GM10847 (cell line): ENCODE results near the gene RUVBL2.

Experiments used
- POLR2A ChIP-seq: IDR thresholded peaks from 2 replicates; pipeline ENCODE4 v1.6.1; 2011; ENCODE audit not compliant: insufficient read length; ENCODE audit errors: extremely low read depth

Gene RUVBL2

DNA sequence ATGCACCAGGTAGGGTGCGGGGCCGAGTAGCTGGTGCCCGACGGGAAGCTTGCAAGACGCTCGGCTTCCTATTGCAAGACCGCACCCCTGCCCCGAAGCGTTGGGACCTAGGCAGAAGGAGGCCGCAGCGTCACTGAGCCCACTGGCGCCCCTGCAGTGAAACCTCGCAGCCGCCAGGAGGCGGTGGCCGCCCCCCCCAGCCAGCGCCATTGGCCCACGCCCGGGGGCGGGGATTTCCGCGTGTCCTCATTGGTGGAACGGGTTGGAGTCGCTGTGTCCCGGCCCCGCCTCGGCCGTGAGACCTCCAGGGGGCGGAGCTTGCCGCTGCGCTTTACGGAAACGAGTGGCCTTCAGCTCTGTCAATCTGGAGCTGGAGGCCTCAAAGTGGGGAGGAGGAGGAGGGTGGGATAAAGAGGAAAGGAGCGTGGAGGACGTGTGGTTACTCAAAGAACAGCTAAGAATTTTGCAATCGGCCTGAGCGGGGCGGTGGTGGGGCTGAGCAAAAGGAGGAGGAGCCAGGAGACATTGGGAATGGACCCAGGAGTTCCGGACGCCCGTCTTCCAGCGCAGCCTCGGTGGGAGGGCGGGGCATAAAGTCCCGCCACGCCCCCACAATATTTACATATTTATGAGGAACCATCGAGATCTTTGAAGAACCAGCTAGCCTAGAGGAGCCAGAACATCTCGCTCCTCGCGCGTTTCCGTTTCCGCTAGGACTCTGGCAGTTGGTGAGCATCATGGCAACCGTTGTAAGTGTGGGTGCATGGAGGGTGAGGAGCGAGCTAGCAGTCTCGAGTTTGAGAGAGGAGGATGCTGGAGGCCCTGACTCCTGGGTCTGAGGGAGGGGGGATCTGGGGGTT lies at the start of gene RUVBL2, which contains the start of gene GYS1:
Gene RUVBL2, plus strand, starts transcription at position 713 of the 860 bp plus-strand sequence. Its CDS starts 25 bp downstream, at position 738.
Gene GYS1, minus strand, starts transcription at position 135 of the 860 bp plus-strand sequence. CDS start 197 bp downstream, outside the sequence.
- TF ChIP-seq POLR2A = peak; percentile 75

DNA sequence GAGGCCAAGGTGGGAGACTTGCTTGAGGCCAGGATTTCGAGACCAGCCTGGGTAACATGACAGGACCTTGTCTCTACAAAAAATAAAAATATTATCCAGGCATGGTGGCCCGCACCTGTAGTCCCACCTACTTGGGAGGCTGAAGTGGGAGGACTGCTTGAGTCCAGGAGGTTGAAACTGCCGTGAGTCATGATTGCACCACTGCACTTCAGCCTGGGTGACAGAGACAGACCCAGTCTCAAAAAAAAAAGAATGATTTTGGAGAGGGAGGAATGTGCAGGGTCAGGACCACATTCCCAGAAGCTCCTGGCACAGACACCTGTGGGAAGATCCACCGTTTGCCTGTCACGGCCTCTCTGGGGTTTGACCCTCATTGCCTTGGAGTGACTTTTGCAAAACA lies 48.3 kb upstream of the RUVBL2 start:
- TF ChIP-seq POLR2A = no peak

DNA sequence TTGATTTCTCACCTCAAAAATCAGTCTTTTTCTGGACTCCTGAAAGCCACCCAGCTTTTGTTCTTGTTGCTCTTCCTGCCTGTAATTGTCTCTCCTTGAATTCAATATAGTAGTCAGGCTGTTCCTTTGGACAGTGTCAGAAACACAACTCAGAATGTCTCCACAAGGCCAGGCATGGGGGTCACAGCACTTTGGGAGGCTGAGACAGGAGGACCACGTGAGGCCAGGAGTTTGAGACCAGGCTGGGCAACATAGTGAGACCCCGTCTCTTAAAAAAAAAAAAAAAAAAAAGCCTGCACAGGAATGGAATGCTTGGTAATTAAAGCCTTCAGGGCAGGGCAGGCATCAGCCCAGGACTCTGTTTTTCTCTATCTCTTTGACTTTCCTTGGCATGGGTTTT lies 47.9 kb upstream of the RUVBL2 start:
- TF ChIP-seq POLR2A = no peak

DNA sequence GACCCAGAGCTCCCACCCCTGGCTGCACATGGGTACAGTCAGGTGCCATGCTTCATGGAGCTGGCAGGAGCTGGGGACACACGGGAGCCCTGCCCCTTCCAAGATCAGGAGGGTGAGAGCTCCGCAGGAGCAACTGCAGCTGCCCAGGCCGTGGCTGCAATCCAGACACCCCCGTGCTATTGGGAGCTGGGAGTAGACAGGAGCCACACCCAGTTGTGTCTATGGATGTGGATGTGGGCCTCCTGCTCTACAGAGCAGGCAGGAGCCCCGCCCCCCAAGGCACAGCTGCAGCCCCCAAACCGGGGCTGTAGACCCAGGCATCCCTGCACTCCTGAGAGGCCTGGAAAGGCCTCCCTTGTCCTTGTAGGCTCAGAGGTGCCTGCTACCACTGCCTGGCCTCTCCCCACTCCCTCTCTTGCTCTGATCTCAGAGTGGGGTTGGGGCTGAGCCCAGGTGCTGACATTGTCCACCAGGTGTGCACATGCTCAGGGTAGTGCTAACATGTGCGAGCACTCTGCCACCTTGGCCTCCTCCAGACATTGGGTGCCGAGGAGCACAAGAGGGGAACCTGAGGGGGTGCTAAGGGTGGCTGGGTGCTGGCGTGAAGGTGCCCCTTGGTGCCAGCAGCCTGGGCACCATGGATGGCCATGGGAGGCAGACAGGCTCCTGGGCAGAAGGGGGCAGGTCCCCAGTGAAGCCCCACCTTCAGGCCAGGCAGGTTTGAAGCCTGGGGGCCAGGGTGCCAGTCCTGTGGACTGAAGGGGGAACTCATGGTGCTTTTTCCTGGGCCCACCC lies 47.0 kb upstream of the RUVBL2 start:
- TF ChIP-seq POLR2A = no peak

DNA sequence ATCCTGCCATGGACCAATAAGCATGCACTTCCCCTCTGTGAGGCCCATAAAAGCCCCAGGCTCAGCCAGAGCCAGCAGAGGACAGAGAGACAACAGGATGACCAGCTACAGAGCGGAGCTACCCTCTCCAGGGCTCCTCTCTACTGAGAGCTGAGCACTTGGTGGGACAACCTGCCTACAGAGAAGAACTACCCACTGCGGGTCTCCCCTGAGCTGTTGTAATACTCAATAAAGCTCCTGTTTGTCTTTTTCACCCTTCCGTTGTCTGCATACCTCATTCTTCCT lies 46.5 kb upstream of the RUVBL2 start:
- no peak for TF ChIP-seq POLR2A

DNA sequence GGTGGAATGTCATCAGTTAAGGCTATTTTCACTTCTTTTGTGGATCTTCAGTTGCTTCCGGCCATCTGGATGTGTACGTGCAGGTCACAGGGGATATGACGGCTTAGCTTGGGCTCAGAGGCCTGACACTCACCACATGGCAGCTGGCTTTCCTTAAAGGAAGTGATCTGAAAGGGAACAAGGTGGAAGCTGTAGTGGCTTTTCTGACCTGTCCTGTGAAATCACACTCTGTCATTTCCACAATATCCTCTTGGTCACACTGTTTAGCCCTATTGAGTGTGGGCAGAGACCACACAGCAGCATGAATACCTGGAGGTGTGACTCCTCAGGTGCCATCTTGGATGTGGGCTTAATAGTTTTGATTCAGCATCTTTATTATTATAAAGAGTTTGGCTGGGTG lies 43.5 kb upstream of the RUVBL2 start:
- TF ChIP-seq POLR2A = no peak

DNA sequence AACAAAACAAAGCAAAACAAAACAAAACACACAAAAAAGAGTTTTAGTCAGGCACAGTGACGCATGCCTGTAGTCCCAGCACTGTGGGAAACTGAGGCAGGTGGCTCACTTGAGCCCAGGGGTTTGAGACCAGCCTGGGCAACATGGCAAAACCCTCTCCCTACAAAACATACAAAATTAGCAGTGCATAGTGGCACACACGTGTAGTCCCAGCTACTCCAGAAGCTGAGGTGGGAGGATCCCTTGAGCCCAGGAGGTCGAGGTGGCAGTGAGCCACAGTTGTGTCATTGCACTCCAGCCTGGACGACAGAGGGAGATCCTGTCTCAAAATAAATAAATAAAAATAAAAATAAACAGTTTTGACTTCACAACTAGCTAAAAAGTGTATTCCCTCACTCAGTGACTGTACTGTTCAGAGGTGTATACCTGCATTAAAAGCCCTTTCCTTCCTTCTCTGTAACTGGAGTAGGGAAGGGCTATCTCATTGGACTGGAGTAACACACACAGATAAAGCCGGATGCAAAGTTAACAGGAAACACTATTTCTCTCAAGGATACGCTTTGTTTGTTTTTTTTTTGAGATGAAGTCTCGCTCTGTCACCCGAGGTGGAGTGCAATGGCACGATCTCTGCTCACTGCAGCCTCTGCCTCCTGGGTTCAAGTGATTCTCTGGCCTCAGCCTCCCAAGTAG lies 42.7 kb upstream of the RUVBL2 start:
- TF ChIP-seq POLR2A = no peak

DNA sequence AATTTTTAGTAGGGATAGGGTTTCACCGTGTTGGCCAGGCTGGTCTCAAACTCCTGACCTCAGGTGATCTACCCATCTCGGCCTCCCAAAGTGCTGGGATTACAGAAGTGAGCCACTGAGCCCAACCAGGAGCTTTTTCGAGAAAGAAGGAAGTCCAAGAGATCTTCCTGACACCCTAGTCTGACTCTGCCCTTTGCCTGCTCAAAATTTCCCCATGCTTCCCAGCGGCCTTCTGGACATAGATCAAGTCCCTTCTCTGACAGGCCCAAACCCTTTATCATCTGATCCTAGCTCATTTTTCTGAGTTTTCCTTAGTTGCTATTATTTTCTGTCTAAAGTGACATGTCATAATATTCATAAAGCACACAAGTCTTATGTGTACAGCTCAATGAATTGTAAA lies 40.5 kb upstream of the RUVBL2 start:
- no peak for TF ChIP-seq POLR2A

DNA sequence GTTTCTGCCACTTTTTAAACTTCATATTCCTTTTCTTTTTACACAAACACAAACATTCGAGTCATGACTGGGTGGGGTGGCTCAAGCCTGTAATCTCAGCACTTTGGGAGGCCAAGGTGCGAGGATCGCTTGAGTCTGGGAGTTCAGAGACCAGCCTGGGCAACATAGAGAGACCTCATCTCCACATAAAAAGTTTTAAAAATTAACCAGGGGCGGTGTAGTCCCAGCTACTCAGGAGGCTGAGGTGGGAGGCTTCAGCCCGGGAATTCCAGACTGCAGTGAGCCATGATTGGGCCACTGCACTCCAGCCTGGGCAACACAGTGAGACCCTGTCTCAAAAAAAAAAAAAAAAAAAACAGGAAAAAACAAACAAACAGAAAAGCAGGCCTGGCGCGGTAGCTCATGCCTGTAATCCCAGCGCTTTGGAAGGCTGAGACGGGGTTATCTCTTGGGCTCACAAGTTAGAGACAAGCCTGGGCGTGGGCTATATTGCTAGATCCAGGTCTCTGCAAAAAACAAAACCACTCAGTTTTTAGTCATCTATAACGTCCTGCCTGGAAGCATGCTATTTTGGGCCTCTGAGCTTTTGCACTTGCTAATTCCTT lies 39.6 kb upstream of the RUVBL2 start:
- no peak for TF ChIP-seq POLR2A

DNA sequence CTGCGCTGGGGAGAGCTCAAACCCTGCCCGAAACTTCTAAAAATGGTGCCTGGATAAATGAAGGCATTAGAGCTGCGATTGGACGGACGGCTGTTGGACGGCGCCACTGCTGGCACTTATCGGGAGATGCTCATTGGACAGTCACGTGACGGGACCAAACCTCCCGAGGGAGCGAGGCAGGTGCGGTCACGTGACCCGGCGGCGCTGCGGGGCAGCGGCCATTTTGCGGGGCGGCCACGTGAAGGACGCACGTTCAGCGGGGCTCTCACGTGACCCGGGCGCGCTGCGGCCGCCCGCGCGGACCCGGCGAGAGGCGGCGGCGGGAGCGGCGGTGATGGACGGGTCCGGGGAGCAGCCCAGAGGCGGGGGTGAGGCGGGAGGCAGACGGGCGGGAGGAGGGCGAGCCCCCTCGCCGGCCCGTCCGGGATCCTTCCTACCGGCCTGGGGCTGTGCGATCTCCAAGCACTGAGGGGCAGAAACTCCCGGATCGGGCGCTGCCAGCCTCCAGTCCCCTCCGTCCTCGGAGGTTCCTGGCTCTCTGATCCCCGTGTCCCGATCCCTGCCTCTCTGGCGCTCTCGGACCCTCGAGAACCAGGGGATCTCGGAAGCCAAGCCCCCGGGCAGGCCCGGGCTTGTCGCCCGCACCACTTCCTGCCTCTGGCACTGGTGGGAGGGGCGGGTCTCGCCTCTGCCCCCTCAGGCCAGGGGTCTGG lies 38.9 kb upstream of the RUVBL2 start, which contains the start of gene BAX:
Gene BAX, plus strand, starts transcription at position 281 of the 713 bp plus-strand sequence. Its CDS starts 54 bp downstream, at position 335.
- peak; percentile 79 for TF ChIP-seq POLR2A

DNA sequence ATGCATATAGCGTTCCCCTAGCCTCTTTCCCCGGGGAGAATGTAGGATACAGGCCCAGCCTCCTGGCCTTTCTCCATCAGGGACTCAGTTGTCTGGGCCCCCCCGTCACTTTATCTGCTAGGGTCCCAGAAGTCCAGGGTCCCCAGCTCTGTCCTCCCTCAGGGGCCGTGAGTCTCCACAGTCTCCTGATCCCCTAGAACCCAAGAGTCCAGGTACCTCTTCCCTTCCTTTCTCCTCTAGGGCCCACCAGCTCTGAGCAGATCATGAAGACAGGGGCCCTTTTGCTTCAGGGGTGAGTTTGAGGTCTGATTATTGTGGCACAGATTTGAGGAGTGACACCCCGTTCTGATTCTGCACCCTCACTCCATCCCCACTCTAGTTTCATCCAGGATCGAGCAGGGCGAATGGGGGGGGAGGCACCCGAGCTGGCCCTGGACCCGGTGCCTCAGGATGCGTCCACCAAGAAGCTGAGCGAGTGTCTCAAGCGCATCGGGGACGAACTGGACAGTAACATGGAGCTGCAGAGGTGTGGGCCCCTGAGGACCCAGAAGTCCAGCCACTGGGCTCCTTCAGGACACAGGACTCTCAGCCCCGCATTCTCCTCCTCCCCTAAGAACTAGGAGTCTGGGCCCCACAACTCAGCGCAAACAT lies 38.3 kb upstream of the RUVBL2 start:
- TF ChIP-seq POLR2A = peak; percentile 2

DNA sequence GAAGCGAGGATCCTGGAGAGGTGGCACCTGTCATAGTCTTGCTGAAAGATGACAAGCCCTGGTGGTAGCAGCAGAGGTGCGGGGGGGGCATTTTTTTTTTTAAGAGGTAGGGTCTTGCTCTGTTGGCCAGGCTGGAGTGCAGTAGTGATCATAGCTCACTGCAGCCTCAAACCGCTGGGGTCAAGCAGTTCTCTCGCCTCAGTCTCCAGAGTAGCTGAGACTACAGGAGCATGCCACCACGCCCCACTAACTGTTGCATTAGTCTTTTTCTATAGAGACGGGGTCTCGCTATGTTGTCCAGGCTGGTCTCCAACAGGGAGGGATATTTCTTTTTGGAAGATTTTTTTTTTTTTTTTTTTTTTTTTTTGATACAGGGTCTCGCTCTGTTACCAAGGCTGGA lies 35.7 kb upstream of the RUVBL2 start:
- no peak for TF ChIP-seq POLR2A

DNA sequence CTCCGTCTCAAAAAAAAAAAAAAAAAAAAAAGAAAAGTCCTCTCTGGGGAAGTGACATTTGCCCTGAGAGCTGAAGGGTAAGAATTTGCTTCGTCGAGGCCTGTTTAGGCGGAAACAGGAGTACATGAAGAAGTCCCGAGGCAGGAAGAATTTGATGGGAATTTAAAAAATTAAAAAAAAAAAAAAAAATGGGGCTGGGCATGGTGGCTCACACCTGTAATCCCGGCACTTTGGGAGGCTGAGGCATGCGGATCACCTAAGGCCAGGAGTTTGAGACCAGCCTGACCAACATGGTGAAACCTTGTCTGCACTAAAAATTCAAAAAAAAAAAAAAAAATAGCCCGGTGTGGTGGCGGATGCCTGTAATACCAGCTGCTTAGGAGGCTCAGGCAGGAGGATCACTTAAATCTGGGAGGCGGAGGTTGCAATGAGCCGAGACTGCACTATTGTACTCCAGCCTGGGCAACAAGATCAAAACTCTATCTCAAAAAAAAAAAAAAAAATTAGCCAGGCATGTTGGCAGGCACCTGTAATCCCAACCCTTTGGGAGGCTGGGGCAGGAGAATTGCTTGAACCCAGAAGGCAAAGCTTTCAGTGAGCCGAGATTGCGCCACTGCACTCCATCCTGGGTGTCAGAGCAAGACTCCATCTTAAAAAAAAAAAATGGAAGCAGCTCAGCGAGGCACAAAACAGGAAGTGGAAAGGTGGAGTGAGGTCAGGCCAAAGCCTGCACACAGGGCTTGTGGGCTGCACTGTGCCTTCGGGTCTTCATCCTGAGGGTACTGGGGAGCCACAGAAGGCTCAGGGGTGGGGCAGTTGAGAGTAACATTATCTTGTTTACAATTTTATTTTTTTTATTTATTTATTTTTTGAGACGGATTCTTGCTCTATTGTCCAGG lies 34.1 kb upstream of the RUVBL2 start:
- TF ChIP-seq POLR2A = no peak
